ENCODE measurements around the gene SMARCA4.

The SMARCA4 gene

GRCh38 chr19:10960314-10961072, at the start of gene SMARCA4:
SMARCA4 (plus strand) TSS chr19:10961030; CDS start chr19:10984152, 23,122 bp downstream.
- peak; percentile 95 for DNase-seq (ENCODE audit: low read depth, low spot score)

- DNase-seq (ENCODE audit: low read depth, low spot score) = no peak
Measured at GRCh38 chr19:10911579-10912363, 49.1 kb upstream of the SMARCA4 start.

- no peak for DNase-seq (ENCODE audit: low read depth, low spot score)
Measured at GRCh38 chr19:10912619-10913018, 48.2 kb upstream of the SMARCA4 start.

GRCh38 chr19:10913716-10914340, 47.0 kb upstream of the SMARCA4 start:
- DNase-seq (ENCODE audit: low read depth, low spot score) = no peak

GRCh38 chr19:10915130-10916091, 45.4 kb upstream of the SMARCA4 start:
- no peak for DNase-seq (ENCODE audit: low read depth, low spot score)

- no peak for DNase-seq (ENCODE audit: low read depth, low spot score)
Measured at GRCh38 chr19:10916602-10917001, 44.2 kb upstream of the SMARCA4 start.

GRCh38 chr19:10918359-10918758, 42.5 kb upstream of the SMARCA4 start:
- no peak for DNase-seq (ENCODE audit: low read depth, low spot score)

- DNase-seq (ENCODE audit: low read depth, low spot score) = no peak
Measured at GRCh38 chr19:10919352-10920287, 41.2 kb upstream of the SMARCA4 start.

GRCh38 chr19:10920288-10920655, 40.6 kb upstream of the SMARCA4 start:
- DNase-seq (ENCODE audit: low read depth, low spot score) = no peak

- DNase-seq (ENCODE audit: low read depth, low spot score) = no peak
Measured at GRCh38 chr19:10920781-10921180, 40.0 kb upstream of the SMARCA4 start.

GRCh38 chr19:10921199-10921909, 39.5 kb upstream of the SMARCA4 start:
- DNase-seq (ENCODE audit: low read depth, low spot score) = no peak

GRCh38 chr19:10921910-10922637, 38.8 kb upstream of the SMARCA4 start:
- DNase-seq (ENCODE audit: low read depth, low spot score) = no peak

- DNase-seq (ENCODE audit: low read depth, low spot score) = no peak
Measured at GRCh38 chr19:10922638-10923014, 38.2 kb upstream of the SMARCA4 start.

- no peak for DNase-seq (ENCODE audit: low read depth, low spot score)
Measured at GRCh38 chr19:10923260-10924112, 37.3 kb upstream of the SMARCA4 start.

- no peak for DNase-seq (ENCODE audit: low read depth, low spot score)
Measured at GRCh38 chr19:10924597-10924996, 36.2 kb upstream of the SMARCA4 start.

- no peak for DNase-seq (ENCODE audit: low read depth, low spot score)
Measured at GRCh38 chr19:10927730-10928562, 32.9 kb upstream of the SMARCA4 start.

Data from ELF-1 (cell line).